Neural progenitor cell (in vitro differentiated cells): ENCODE data around the gene SLC35F3. TPM values are rescaled to one million over a fixed set of nuclear protein-coding genes. Genes with fewer than 3 reads are reported as not detected.

Experiments
- DNase-seq: peaks from one replicate; pipeline ENCODE4 v3.0.0-alpha.2; 2016; ENCODE audit warnings: low spot score
- H2AFZ ChIP-seq: fragments of 200-600 bp; sonication (generic); replicated peaks from 2 replicates; pipeline ENCODE4 v1.6.1; 2016; ENCODE audit warnings: antibody characterized with exemption
- H3F3A ChIP-seq: fragments of 200-600 bp; sonication (generic); 2 replicates; pipeline ENCODE4 v1.6.1; 2016; ENCODE audit warnings: antibody characterized with exemption, low read depth
- H3K27ac ChIP-seq: fragments of 200-600 bp; sonication (generic); 2 replicates; pipeline ENCODE4 v1.5.1; 2016; ENCODE audit warnings: mild to moderate bottlenecking
- H3K27me3 ChIP-seq: fragments of 200-600 bp; sonication (generic); 2 replicates; pipeline ENCODE4 v1.6.1; 2016; ENCODE audit warnings: mild to moderate bottlenecking, moderate library complexity
- H3K36me3 ChIP-seq: fragments of 200-600 bp; sonication (generic); 2 replicates; pipeline ENCODE4 v1.5.1; 2016
- H3K4me1 ChIP-seq: fragments of 200-600 bp; sonication (generic); 2 replicates; pipeline ENCODE4 v1.6.1; 2016; ENCODE audit warnings: mixed run types
- H3K4me2 ChIP-seq: fragments of 200-600 bp; sonication (generic); 2 replicates; pipeline ENCODE4 v1.6.1; 2016
- H3K4me3 ChIP-seq: fragments of 200-600 bp; sonication (generic); 2 replicates; pipeline ENCODE4 v1.5.1; 2016
- H3K79me2 ChIP-seq: fragments of 200-600 bp; sonication (generic); 2 replicates; pipeline ENCODE4 v1.6.1; 2016; ENCODE audit warnings: low read depth
- H3K9ac ChIP-seq: fragments of 200-600 bp; sonication (generic); 2 replicates; pipeline ENCODE4 v1.6.1; 2016
- H3K9me3 ChIP-seq: fragments of 200-600 bp; sonication (generic); 2 replicates; pipeline ENCODE4 v1.5.1; 2016; ENCODE audit warnings: low read depth
- H4K20me1 ChIP-seq: fragments of 200-600 bp; sonication (generic); 2 replicates; pipeline ENCODE4 v1.6.1; 2016; ENCODE audit warnings: low read depth
- H3K27ac Mint-ChIP-seq: 3 replicates; pipeline ENCODE4 v1.8.0; 2021; ENCODE audit warnings: mixed read lengths
- H3K27me3 Mint-ChIP-seq: 2 replicates; pipeline ENCODE4 v1.8.0; 2022; ENCODE audit warnings: low read depth, mild to moderate bottlenecking, inconsistent platforms, moderate library complexity, mixed read lengths; ENCODE audit not compliant: insufficient read depth
- H3K36me3 Mint-ChIP-seq: 3 replicates; pipeline ENCODE4 v1.8.0; 2021; ENCODE audit warnings: mixed read lengths
- H3K4me1 Mint-ChIP-seq: 3 replicates; pipeline ENCODE4 v1.8.0; 2021; ENCODE audit warnings: mixed read lengths
- H3K4me3 Mint-ChIP-seq: 3 replicates; pipeline ENCODE4 v1.8.0; 2021; ENCODE audit warnings: mild to moderate bottlenecking, moderate library complexity, mixed read lengths
- H3K9me3 Mint-ChIP-seq: 3 replicates; pipeline ENCODE4 v1.8.0; 2020; ENCODE audit warnings: mixed read lengths
- CTCF ChIP-seq: fragments of 200-600 bp; sonication (generic); IDR thresholded peaks from 2 replicates; pipeline ENCODE4 v1.5.1; 2017; ENCODE audit warnings: antibody characterized with exemption, mild to moderate bottlenecking
- EZH2 ChIP-seq: fragments of 200-600 bp; sonication (generic); IDR thresholded peaks from 2 replicates; pipeline ENCODE4 v1.6.1; 2017; ENCODE audit warnings: antibody characterized with exemption, mild to moderate bottlenecking, moderate library complexity
- EZH2phosphoT487 ChIP-seq: fragments of 200-600 bp; sonication (generic); IDR thresholded peaks from 2 replicates; pipeline ENCODE4 v1.6.1; 2017; ENCODE audit warnings: antibody characterized with exemption
- total RNA-seq: library from RNA; depleted of rRNA; stranded (reverse); fragments of >200 nt; gene quantifications from 2 replicates; pipeline ENCODE4 v1.2.3, GENCODE V29; 2015; ENCODE audit warnings: low replicate concordance

The SLC35F3 gene
- total RNA-seq, 1 donor from 2014 or later = 0.79 TPM

DNA sequence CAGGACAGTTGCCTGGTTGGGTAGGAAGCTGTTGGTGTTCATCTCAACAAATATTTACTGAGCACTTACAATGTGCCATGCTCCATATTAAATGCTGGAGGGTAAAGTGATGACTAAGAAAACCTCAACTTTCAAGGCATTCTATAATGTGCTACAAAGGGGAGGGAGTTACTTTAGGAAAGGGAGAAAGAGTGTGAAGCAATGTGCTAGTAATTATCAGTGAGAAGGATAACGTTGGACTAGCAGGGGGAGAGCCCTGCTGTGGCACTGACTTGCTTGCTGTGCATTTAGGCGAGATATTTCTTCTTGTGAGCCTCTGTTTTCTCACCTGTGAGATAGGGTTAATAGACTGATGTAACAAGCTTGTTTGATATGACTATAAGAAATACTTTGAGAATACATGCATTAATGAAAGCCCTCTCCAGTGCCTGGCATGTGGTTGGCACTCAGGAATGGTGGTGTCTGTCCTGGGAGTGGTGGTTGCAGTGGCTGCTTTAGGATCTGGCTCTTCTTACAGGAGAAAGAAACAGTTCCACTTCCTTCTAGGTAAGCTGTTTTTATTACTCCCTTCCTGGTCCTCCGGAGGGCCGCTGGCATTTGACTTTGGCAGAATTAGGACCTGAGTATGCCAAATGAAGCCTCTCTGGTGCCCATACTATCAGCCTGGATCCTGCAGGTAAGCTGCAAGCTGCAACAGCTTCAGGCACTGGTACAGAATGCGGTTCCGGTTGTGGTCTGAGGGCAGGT is 357.7 kb downstream of the SLC35F3 start:
- H3K27ac ChIP-seq = no peak overlapping the region
- H3F3A ChIP-seq = no peaks in the 10 kb centered on the region
- H2AFZ ChIP-seq = no peak overlapping the region
- H3K36me3 Mint-ChIP-seq = no peaks in the 10 kb centered on the region
- H3K36me3 ChIP-seq = no peaks in the 10 kb centered on the region
- no peak for DNase-seq
- H3K27me3 ChIP-seq = no peaks in the 10 kb centered on the region
- H3K9ac ChIP-seq = no peak overlapping the region
- no peaks in the 10 kb centered on the region for H3K4me1 ChIP-seq
- no peak overlapping the region for H3K27ac Mint-ChIP-seq
- no peaks in the 10 kb centered on the region for H3K79me2 ChIP-seq
- no peak for TF ChIP-seq EZH2
- H3K4me3 ChIP-seq = no peak overlapping the region
- no peaks in the 10 kb centered on the region for H3K9me3 ChIP-seq
- H3K4me2 ChIP-seq = no peak overlapping the region
- peaks cover 2% of the 10 kb centered on the region for H3K27me3 Mint-ChIP-seq
- no peaks in the 10 kb centered on the region for H4K20me1 ChIP-seq
- no peak overlapping the region for H3K4me3 Mint-ChIP-seq
- H3K9me3 Mint-ChIP-seq = peaks cover 9% of the 10 kb centered on the region
- H3K4me1 Mint-ChIP-seq = peaks cover 6% of the 10 kb centered on the region

DNA sequence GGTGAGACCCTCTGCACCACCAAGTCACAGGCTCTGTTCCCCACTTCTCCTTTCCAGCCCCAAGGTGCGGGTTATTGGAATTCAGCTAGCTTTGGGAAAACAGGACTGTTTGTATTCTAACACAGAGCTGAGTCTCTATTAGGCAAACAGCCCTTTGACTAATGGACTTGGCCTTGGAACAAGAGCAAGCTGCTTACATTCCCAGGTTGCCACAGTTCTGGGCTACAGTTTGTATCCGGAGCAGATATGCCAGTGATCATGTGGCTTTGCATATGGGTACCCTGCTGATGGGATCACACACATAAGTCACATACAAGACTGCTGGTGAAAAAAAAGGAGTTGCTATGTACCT is 358.3 kb downstream of the SLC35F3 start:
- no peaks in the 10 kb centered on the region for H4K20me1 ChIP-seq
- H3K36me3 ChIP-seq = no peaks in the 10 kb centered on the region
- no peak overlapping the region for H3K4me3 ChIP-seq
- no peak for DNase-seq
- TF ChIP-seq EZH2 (no peak), EZH2phosphoT487 (no peak), CTCF (no peak)
- H3K4me2 ChIP-seq = no peak overlapping the region
- no peaks in the 10 kb centered on the region for H3K9me3 ChIP-seq
- no peak overlapping the region for H3K27ac ChIP-seq
- H3K4me1 ChIP-seq = no peaks in the 10 kb centered on the region
- no peak overlapping the region for H2AFZ ChIP-seq
- Mint-ChIP-seq H3K27ac (no peak overlapping the region), H3K27me3 (peaks cover 2% of the 10 kb centered on the region), H3K9me3 (peaks cover 7% of the 10 kb centered on the region), H3K36me3 (no peaks in the 10 kb centered on the region), H3K4me3 (no peak overlapping the region), H3K4me1 (peaks cover 6% of the 10 kb centered on the region)
- no peak overlapping the region for H3K9ac ChIP-seq
- H3F3A ChIP-seq = no peaks in the 10 kb centered on the region
- no peaks in the 10 kb centered on the region for H3K27me3 ChIP-seq
- H3K79me2 ChIP-seq = no peaks in the 10 kb centered on the region

DNA sequence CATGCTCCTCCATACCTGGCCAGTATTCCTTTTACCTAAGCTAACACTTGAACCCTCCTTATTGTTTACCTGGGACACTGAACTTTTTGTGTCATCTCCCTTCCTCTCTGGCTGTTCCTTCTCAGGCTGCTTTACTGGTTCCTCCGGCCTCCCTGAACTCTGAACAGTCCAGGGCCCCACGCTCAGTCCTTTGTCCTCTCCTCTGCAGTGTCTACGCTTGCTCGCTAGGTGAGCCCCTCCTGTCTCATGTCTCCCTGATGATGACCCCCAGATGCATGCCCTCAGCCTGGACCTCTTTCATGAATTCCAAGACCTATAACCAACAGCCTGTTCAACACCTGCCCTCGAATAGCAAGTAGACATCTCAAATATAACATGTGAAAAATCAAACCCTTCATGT is 360.4 kb downstream of the SLC35F3 start:
- Histone ChIP-seq H2AFZ (no peak overlapping the region), H3K9me3 (no peaks in the 10 kb centered on the region), H3K4me2 (no peak overlapping the region), H3K27ac (no peak overlapping the region), H3K4me3 (no peak overlapping the region), H3K27me3 (no peaks in the 10 kb centered on the region), H3K36me3 (no peaks in the 10 kb centered on the region), H3K4me1 (no peaks in the 10 kb centered on the region), H4K20me1 (no peaks in the 10 kb centered on the region), H3K79me2 (no peaks in the 10 kb centered on the region), H3K9ac (no peak overlapping the region), H3F3A (no peaks in the 10 kb centered on the region)
- TF ChIP-seq EZH2 = no peak
- no peak for TF ChIP-seq EZH2phosphoT487
- no peak for TF ChIP-seq CTCF
- Mint-ChIP-seq H3K27me3 (peaks cover 3% of the 10 kb centered on the region), H3K9me3 (peaks cover 4% of the 10 kb centered on the region), H3K4me3 (no peak overlapping the region), H3K27ac (no peak overlapping the region), H3K36me3 (no peaks in the 10 kb centered on the region), H3K4me1 (peaks cover 6% of the 10 kb centered on the region)
- DNase-seq = no peak

DNA sequence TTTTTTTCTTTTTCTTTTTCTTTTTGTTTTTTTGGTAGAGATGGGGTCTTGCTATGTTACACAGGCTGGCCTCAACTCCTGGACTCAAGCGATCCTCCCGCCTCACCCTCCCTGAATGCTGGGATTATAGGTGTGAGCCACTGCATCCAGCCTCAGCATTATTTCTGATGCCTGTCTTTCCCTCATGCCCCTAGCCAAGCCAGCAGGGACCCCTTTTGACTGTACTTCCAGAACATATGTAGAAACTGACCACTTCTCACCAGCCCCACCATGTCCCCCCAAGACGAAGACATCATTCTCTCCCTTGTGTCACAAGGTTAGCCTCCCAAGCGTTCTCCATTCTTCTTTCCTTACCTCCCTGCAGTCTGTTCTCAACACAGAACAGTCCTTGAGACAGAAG is 360.8 kb downstream of the SLC35F3 start:
- Histone ChIP-seq H3K27me3 (no peaks in the 10 kb centered on the region), H4K20me1 (no peaks in the 10 kb centered on the region), H3K27ac (no peak overlapping the region), H3K36me3 (no peaks in the 10 kb centered on the region), H3K9ac (no peak overlapping the region), H3K4me2 (no peak overlapping the region), H3K4me3 (no peak overlapping the region), H2AFZ (peak overlapping the region; percentile 50), H3K4me1 (no peaks in the 10 kb centered on the region), H3K9me3 (no peaks in the 10 kb centered on the region), H3K79me2 (no peaks in the 10 kb centered on the region), H3F3A (no peaks in the 10 kb centered on the region)
- peaks cover 6% of the 10 kb centered on the region for H3K4me1 Mint-ChIP-seq
- H3K27ac Mint-ChIP-seq = no peak overlapping the region
- H3K4me3 Mint-ChIP-seq = no peak overlapping the region
- peaks cover 5% of the 10 kb centered on the region for H3K9me3 Mint-ChIP-seq
- H3K27me3 Mint-ChIP-seq = peaks cover 6% of the 10 kb centered on the region
- TF ChIP-seq CTCF = no peak
- no peak for TF ChIP-seq EZH2
- TF ChIP-seq EZH2phosphoT487 = no peak
- H3K36me3 Mint-ChIP-seq = no peaks in the 10 kb centered on the region
- no peak for DNase-seq
